Pancreas (tissue), 10 donors: ENCODE results near the gene ABRACL. TPM values are rescaled to one million over a fixed set of nuclear protein-coding genes. Genes with fewer than 3 reads are reported as not detected.

ENCODE experiments used
- ATAC-seq, 4 donors: fragments of 200-7000 bp; cut with Tn5 transposase; one replicate each; pipeline versions ENCODE4 v1.8.0 to v1.9.1; 2020; ENCODE audit warnings: mild to moderate bottlenecking in 4 of 4, moderate library complexity in 4 of 4
- DNase-seq, 6 donors: peaks; one replicate each; pipeline ENCODE4 v3.0.0-alpha.2; 2020
- FAIRE-seq: peaks from 2 replicates; lab custom pipeline; 2012; peaks lifted over from hg19 to GRCh38; lab: Jason Lieb, UNC
- H3K27ac ChIP-seq, 4 donors: fragments of 200-600 bp; sonication (generic); 1 replicate in 3 of 4; 2 replicates in 1 of 4; pipeline versions ENCODE4 v1.5.0 to v1.8.0; 2020
- H3K27me3 ChIP-seq, 4 donors: fragments of 200-600 bp; one replicate each; pipeline ENCODE4 v1.8.0; 2021
- H3K36me3 ChIP-seq, 3 donors: fragments of 200-600 bp; sonication (generic) in 1 of 3; one replicate each; pipeline versions ENCODE4 v1.5.0 to v1.8.0; 2020 to 2021
- H3K4me1 ChIP-seq, 3 donors: fragments of 200-600 bp; one replicate each; pipeline ENCODE4 v1.8.0; 2021
- H3K4me3 ChIP-seq, 4 donors: fragments of 200-600 bp; sonication (generic) in 2 of 4; one replicate each; pipeline versions ENCODE4 v1.5.0 to v1.8.0; 2020 to 2021
- H3K9me3 ChIP-seq, 4 donors: fragments of 200-600 bp; one replicate each; pipeline ENCODE4 v1.8.0; 2021
- CTCF ChIP-seq, 4 donors: fragments of 200-600 bp; sonication (generic) in 3 of 4; IDR thresholded peaks; one replicate each; pipeline versions ENCODE4 v1.5.0 to v1.8.0; 2021; ENCODE audit warnings: antibody characterized with exemption in 4 of 4
- WGBS, 2 donors: extraction: QIAGEN DNeasy Blood & Tissue Kit; methylation state at CpG; one replicate each; pipeline ENCODE4 v1.1.7; 2013; 5-methylcytosine and 5-hydroxymethylcytosine counted together
- intact Hi-C, 3 donors: fragments of 100-400 bp; cut with DNase I; formaldehyde crosslinking; loops; one replicate each; pipeline versions ENCODE4 v1.11.1 to v1.14.2; 2022
- polyA plus RNA-seq, 2 donors: library from polyadenylated mRNA; stranded (reverse); fragments of 200-250 nt; gene quantifications; one replicate each; pipeline ENCODE4 v1.2.3, GENCODE V29; 2013
- total RNA-seq, 6 donors: library from RNA; stranded (reverse); fragmentation: NEBNext Ultra II Directional in 4 of 6; extraction: Animal tissue kit (Norgen Biotek cat#: 25700) in 4 of 6; gene quantifications; one replicate each; pipeline versions ENCODE4 v1.2.1 to v1.2.4, GENCODE V29; 2021 to 2023
- donor health status: healthy with polysubstance abuse.
- donor health status: DM: no; HTN: no; CAD: no; lungs with moderate emphysema.
- donor health status: DM: no; HTN: no; CAD: no.
- donor health status: control.
- donor health status: control.
- donor health status: Bipolar disorder and iron deficiency.
- donor health status: DM: yes; HTN: yes; CAD: no.
- donor health status: DM: no; HTN: no; CAD: no.
- donor health status: DM: no; HTN: no; CAD: no.
- donor health status: DM: yes; HTN: yes; CAD: no.

The ABRACL gene
- total and polyA plus RNA-seq, 8 donors: 3.8 to 19.2 (median 8.2) TPM

- 72 to 77% methylated on average over 5 of the region's 5 CpGs for WGBS, 2 donors
- Histone ChIP-seq H3K9me3 (no peaks in the 10 kb centered on the region), H3K27me3 (no peaks in the 10 kb centered on the region), H3K27ac (no peak overlapping the region), H3K36me3 (no peaks in the 10 kb centered on the region), H3K4me3 (no peak overlapping the region), H3K4me1 (no peaks in the 10 kb centered on the region)
- no peak for TF ChIP-seq CTCF (IDR thresholded peaks at IDR 0.05)
- intact Hi-C loops: no loop called here
- no peak for DNase-seq
- FAIRE-seq: no peak
- no peak for ATAC-seq
These were observed 23.0 kb downstream of the ABRACL start for GRCh38 chr6:139051396-139052060.

- no peak for FAIRE-seq
- 51 to 81% methylated on average over 3 of the region's 3 CpGs for WGBS, 2 donors
- TF ChIP-seq CTCF (IDR thresholded peaks at IDR 0.05): no peak
- H3K4me3 ChIP-seq: no peak overlapping the region
- no peaks in the 10 kb centered on the region for H3K9me3 ChIP-seq
- DNase-seq: no peak
- H3K27ac ChIP-seq: no peak overlapping the region
- intact Hi-C loops: no loop called here
- H3K27me3 ChIP-seq: no peaks in the 10 kb centered on the region
- no peaks in the 10 kb centered on the region for H3K36me3 ChIP-seq
- no peaks in the 10 kb centered on the region for H3K4me1 ChIP-seq
- no peak for ATAC-seq
These were observed 24.8 kb downstream of the ABRACL start for GRCh38 chr6:139053382-139053781.

- 63 to 65% methylated on average over 3 of the region's 3 CpGs for WGBS, 2 donors
- H3K27ac ChIP-seq: no peak overlapping the region
- DNase-seq: no peak
- no peaks in the 10 kb centered on the region for H3K36me3 ChIP-seq
- ATAC-seq: no peak
- H3K27me3 ChIP-seq: no peaks in the 10 kb centered on the region
- no peaks in the 10 kb centered on the region for H3K9me3 ChIP-seq
- no peaks in the 10 kb centered on the region for H3K4me1 ChIP-seq
- no peak for TF ChIP-seq CTCF (IDR thresholded peaks at IDR 0.05)
- H3K4me3 ChIP-seq: no peak overlapping the region
- intact Hi-C loops: no loop called here
- no peak for FAIRE-seq
These were observed 25.5 kb downstream of the ABRACL start for GRCh38 chr6:139054001-139054400.

- no peak overlapping the region for H3K4me3 ChIP-seq
- no peak overlapping the region for H3K27ac ChIP-seq
- no peaks in the 10 kb centered on the region for H3K36me3 ChIP-seq
- H3K27me3 ChIP-seq: peaks cover 0 to 3% (median 0%) of the 10 kb centered on the region in 4 donors
- no peak for TF ChIP-seq CTCF (IDR thresholded peaks at IDR 0.05)
- no peak for FAIRE-seq
- no peaks in the 10 kb centered on the region for H3K9me3 ChIP-seq
- intact Hi-C loops: no loop called here
- 78 to 84% methylated on average over 2 of the region's 2 CpGs for WGBS, 2 donors
- no peaks in the 10 kb centered on the region for H3K4me1 ChIP-seq
- no peak for DNase-seq
- ATAC-seq: no peak
These were observed 27.2 kb downstream of the ABRACL start for GRCh38 chr6:139055709-139056108.

- Histone ChIP-seq H3K27ac (no peak overlapping the region), H3K4me1 (no peaks in the 10 kb centered on the region), H3K27me3 (peaks cover 0 to 3% (median 0%) of the 10 kb centered on the region in 4 donors), H3K36me3 (no peaks in the 10 kb centered on the region), H3K9me3 (no peaks in the 10 kb centered on the region), H3K4me3 (no peak overlapping the region)
- intact Hi-C loops: no loop called here
- 54 to 62% methylated on average over 3 of the region's 3 CpGs for WGBS, 2 donors
- no peak for ATAC-seq
- no peak for TF ChIP-seq CTCF (IDR thresholded peaks at IDR 0.05)
- DNase-seq: no peak
- no peak for FAIRE-seq
These were observed 29.5 kb downstream of the ABRACL start for GRCh38 chr6:139058029-139058428.
